WERI-Rb-1 (cell line): ENCODE data around the gene RRM1.
"Not testable (repeated sequence)": the region's sequence is repeated elsewhere in the genome, so short reads cannot be mapped to it uniquely, and the experiment has no call there.

Experiments used
- DNase-seq: peaks from one replicate; pipeline ENCODE4 v3.0.0-alpha.2; 2020
- H3K27ac ChIP-seq: fragments of 250-450 bp; sonication (Bioruptor Pico); 2 replicates; pipeline ENCODE4 v1.5.1; 2020; ENCODE audit warnings: mild to moderate bottlenecking, moderate library complexity
- H3K27me3 ChIP-seq: fragments of 250-450 bp; sonication (Bioruptor Pico); 2 replicates; pipeline ENCODE4 v1.5.1; 2021; ENCODE audit warnings: mild to moderate bottlenecking, low read depth, moderate library complexity; ENCODE audit not compliant: insufficient read depth, severe bottlenecking
- H3K36me3 ChIP-seq: fragments of 250-450 bp; sonication (Bioruptor Pico); 2 replicates; pipeline ENCODE4 v1.5.1; 2020; ENCODE audit warnings: mild to moderate bottlenecking, moderate library complexity
- H3K4me3 ChIP-seq: 2 replicates; pipeline ENCODE4 v1.5.1; 2011; ENCODE audit warnings: low read depth, mild to moderate bottlenecking, control low read depth, low read length
- H3K9me3 ChIP-seq: fragments of 250-450 bp; sonication (Bioruptor Pico); 2 replicates; pipeline ENCODE4 v1.5.1; 2021; ENCODE audit warnings: mild to moderate bottlenecking, moderate library complexity; ENCODE audit not compliant: severe bottlenecking
- CTCF ChIP-seq: IDR thresholded peaks from 2 replicates; pipeline ENCODE4 v1.5.1; 2011; ENCODE audit warnings: low read depth, mild to moderate bottlenecking, control low read depth, inconsistent platforms, low read length

Gene RRM1

GRCh38 chr11:4146070-4146771, 51.6 kb downstream of the RRM1 start:
- TF ChIP-seq CTCF, result no peak
- peaks cover 19% of the 10 kb centered on the region for H3K36me3 ChIP-seq
- H3K27ac ChIP-seq, result no peak overlapping the region
- DNase-seq, result no peak
- H3K4me3 ChIP-seq, result no peak overlapping the region
- no peaks in the 10 kb centered on the region for H3K9me3 ChIP-seq
- no peaks in the 10 kb centered on the region for H3K27me3 ChIP-seq

- no peak overlapping the region for H3K27ac ChIP-seq
- peaks cover 14% of the 10 kb centered on the region for H3K36me3 ChIP-seq
- H3K4me3 ChIP-seq, result no peak overlapping the region
- H3K9me3 ChIP-seq, result no peaks in the 10 kb centered on the region
- no peaks in the 10 kb centered on the region for H3K27me3 ChIP-seq
- DNase-seq, result no peak
- TF ChIP-seq CTCF, result no peak
Measured at GRCh38 chr11:4146772-4147098, 52.1 kb downstream of the RRM1 start.

- Histone ChIP-seq H3K27me3 (no peaks in the 10 kb centered on the region), H3K36me3 (no peaks in the 10 kb centered on the region), H3K9me3 (no peaks in the 10 kb centered on the region), H3K4me3 (no peak overlapping the region), H3K27ac (no peak overlapping the region)
- TF ChIP-seq CTCF, result no peak
- DNase-seq, result no peak
Measured at GRCh38 chr11:4154503-4154902, 59.9 kb downstream of the RRM1 start.

GRCh38 chr11:4156571-4156970, 62.0 kb downstream of the RRM1 start:
- no peaks in the 10 kb centered on the region for H3K9me3 ChIP-seq
- no peak for TF ChIP-seq CTCF
- DNase-seq, result no peak
- no peak overlapping the region for H3K27ac ChIP-seq
- H3K4me3 ChIP-seq, result no peak overlapping the region
- H3K36me3 ChIP-seq, result no peaks in the 10 kb centered on the region
- no peaks in the 10 kb centered on the region for H3K27me3 ChIP-seq

GRCh38 chr11:4158818-4159217, 64.2 kb downstream of the RRM1 start:
- H3K36me3 ChIP-seq, H3K4me3 ChIP-seq, H3K27me3 ChIP-seq, DNase-seq, H3K27ac ChIP-seq, H3K9me3 ChIP-seq: not testable (repeated sequence)

GRCh38 chr11:4161305-4161704, 66.7 kb downstream of the RRM1 start:
- Histone ChIP-seq H3K27ac (no peak overlapping the region), H3K4me3 (no peak overlapping the region), H3K27me3 (no peaks in the 10 kb centered on the region), H3K9me3 (no peaks in the 10 kb centered on the region), H3K36me3 (no peaks in the 10 kb centered on the region)
- no peak for DNase-seq
- TF ChIP-seq CTCF, result no peak
